Hindlimb muscle (tissue), 1 donor: ENCODE results near the gene FAM3B. TPM values are rescaled to one million over a fixed set of nuclear protein-coding genes. Genes with fewer than 3 reads are reported as not detected.

Experiments
- DNase-seq: peaks from one replicate; pipeline ENCODE4 v3.0.0-alpha.2; 2013
- polyA plus RNA-seq: library from polyadenylated mRNA; unstranded; fragments of 120-200 nt; gene quantifications from one replicate; pipeline ENCODE4 v1.2.1, GENCODE V29; 2013; ENCODE audit not compliant: insufficient read length

Gene FAM3B
- polyA plus RNA-seq, 1 donor, result not detected

- DNase-seq, result peak; percentile 49
These were observed 52.7 kb downstream of the FAM3B start for GRCh38 chr21:41369105-41369919.

DNA sequence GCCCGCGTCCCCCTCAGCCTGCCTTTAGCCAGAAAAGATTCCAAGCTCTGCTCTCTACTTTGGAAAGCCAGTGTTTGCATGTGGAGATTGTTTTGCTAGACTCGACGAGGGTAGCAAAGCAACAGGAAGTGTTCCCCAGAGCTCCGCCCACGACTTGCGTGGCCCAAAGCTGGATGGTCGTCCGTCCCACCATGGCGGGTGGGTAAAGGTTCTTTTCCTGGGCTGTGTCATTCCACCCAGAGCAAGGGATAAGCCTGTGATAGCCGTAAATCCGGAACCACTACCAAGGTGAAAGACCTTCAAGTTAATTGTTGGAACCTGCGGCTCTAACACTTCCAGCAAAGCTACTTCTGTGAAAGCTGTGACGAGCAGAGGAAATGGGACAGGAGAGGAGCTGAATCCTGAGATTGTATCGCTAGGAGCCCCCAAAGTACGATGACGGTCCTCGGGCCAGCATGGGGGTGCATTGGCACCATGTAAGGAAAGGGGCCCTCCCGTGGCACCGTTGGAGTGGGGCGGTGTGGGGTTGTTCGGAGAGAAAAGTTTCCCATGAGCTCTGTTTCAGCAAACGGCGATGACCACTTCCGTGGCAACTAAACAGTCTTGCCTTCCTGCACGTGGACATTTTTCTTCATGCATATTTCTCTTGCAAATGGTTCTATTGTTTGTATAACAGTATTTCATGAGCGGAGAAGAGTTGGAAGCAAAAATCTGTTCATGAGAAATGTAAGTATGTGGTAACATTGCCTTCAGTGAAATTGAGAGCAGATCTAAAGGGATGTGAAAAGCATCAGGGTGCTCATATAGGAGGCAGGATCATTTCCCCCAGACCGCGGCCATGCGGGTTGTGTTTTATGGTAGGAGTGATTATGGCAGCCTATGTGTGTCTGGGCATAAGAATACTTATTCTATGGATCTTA, 53.6 kb downstream of the FAM3B start:
- no peak for DNase-seq

DNA sequence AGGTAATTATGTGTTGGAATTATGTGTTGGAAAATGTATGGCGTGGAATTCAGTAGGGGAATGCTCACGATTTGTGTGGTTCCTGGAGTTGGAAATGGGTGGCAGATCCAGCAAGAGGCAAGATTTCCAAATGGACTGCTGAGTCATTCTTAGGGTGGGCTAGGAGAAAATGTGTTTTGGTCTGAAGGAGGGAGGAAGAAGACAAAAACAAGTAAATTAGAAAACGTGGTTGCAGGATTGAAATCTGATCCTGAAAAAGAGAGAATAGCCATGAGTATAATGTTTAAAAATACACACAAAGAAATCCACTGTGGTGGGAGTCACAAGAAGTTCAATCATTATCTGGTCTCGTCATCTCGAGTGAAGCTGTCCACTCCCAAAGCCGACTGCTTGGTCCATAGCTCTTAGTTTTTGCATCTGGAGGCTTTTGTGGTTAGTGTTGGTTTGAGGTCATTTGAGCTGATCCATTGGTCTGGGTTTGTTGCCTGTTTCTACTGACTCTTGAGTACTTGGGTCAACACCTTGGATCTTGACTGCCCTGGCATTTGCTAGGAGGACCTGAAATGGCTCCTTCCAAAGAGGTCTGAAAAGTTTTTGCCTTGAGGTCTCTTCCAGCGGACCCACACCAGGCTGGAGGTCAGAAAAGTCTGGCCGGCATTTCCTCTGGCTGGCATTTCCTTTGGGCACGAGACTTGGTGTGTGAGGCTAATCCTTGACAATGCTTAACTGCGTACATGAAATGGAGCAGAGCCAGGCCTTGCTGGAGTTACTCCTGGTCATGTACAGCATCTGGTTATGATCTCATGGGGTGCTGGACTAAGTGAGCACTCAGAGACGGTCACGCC, 54.5 kb downstream of the FAM3B start:
- no peak for DNase-seq

GRCh38 chr21:41371685-41372030, 55.1 kb downstream of the FAM3B start:
- no peak for DNase-seq

- DNase-seq, result no peak
These were observed 56.7 kb downstream of the FAM3B start for GRCh38 chr21:41373253-41373652.

- DNase-seq, result no peak
These were observed 57.2 kb downstream of the FAM3B start for GRCh38 chr21:41373763-41374162.

DNA sequence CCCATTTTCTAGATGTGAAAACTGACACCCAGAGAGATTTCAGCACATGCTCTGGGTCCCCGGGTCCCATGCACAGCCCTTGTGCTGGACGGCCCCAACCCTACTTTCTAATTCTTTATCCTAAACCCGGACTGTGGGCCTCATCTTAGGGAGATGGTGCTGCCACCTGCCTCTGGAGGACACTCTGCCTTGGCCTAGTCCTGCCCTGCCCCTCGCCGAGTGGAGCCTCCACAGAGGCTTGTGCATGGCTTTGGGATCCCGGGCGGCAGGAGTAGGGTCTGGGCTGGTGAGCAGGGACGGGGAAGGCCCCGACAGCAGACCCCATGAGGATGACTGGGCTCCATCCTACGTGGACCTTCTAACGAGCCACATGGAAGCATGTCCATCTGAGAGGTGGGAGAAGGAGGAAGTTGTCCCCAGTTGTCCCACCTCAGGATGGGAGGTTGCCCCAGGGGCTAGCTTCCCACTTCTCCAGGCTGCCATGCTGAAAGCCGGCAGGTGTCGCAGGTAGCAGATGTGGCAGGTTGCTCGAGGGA, 57.6 kb downstream of the FAM3B start:
- DNase-seq, result no peak

GRCh38 chr21:41374867-41375533, 58.4 kb downstream of the FAM3B start:
- DNase-seq, result no peak

DNA sequence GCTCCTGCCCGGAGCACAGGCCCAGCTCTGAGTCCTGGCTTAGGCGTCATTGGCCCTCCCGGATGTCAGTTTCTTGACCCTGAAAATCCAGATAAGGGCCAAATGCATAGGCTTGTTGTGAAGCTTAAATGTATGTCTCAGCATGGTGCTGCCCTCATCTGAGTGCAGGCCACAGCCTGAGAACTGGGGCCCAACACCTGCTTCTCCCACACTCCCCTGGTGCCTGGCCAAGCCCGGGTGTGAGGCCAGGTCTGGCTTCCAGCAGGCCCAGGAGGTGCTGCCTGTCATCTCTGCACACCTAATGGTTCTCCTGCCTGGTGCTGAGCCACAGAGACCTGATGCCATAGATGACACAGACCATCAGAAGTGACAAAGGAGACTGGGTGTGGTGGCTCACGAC, 59.3 kb downstream of the FAM3B start:
- DNase-seq, result no peak

GRCh38 chr21:41377715-41378114, 61.1 kb downstream of the FAM3B start:
- DNase-seq, result no peak

DNA sequence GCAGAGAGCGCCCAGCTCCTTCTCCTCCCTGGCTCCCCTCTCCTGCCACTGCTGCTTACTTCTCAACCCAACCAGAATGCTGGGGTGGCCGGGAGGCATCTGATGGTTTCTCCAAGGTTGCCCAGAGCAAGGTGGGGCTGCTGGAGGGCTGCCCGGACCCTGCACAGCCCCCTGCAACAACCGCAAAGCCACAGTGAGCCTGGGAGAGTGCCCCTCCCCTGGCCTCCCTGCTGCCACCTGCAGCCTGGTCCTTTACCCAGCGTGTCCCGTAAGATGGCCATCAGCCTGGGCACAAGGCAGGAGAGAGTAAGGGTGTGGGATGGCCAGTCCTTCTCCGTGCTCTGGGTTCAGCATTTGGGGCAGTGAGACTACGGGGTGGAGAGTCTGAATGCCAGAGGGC, 62.2 kb downstream of the FAM3B start:
- DNase-seq, result no peak

GRCh38 chr21:41379901-41380300, 63.3 kb downstream of the FAM3B start:
- DNase-seq, result no peak

- no peak for DNase-seq
These were observed 65.1 kb downstream of the FAM3B start for GRCh38 chr21:41381731-41382130.

GRCh38 chr21:41387042-41387819, 70.6 kb downstream of the FAM3B start:
- DNase-seq, result no peak

- no peak for DNase-seq
These were observed 71.2 kb downstream of the FAM3B start for GRCh38 chr21:41387824-41388223.

DNA sequence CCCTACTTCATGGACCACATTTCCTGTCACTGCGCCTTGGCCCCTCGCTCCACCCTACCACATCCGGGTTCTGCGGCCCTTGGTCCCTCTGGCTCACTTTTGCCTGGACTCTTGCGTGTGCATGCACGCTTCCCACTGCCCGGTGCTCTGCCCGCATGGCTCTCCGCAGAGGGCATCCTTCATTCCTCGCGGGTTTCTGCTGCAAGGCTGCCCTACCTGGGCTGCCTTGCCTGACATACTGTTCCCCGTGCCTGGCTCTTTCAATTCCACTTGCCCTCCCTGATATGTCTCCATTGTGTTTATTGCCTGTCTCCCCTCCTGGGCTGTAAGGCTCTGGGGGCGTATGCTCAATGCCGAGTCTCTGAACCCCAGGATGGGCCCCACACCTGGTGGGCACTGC, 71.7 kb downstream of the FAM3B start:
- no peak for DNase-seq

DNA sequence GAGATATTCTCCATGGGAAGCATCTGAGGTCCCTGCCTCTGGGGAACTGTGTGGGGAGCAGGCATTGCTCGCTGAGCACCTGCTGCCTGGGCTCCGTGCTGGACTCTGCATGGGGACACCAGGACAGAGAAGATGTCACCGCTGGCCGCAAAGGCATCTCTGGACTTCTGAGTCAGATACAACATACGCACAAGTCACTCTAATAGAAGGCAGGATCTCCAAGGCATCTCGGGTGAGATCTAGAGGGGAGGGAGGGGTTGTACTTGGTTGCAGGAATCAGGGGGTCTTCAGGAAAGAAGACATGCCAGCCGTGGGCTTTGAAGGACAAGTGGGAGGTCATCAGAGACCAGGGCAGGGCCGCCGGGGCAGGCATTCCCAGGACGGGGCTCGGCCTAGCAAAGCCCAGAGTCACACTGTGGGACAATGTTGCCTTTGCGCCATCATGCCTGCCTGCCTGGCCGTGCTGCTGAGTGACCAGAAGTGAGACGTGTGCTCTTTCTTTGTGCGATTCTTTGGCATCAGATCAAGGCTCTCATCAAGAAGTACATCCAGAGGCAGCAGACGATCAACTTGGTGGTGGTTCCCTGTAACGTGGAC, 73.5 kb downstream of the FAM3B start:
- no peak for DNase-seq

DNA sequence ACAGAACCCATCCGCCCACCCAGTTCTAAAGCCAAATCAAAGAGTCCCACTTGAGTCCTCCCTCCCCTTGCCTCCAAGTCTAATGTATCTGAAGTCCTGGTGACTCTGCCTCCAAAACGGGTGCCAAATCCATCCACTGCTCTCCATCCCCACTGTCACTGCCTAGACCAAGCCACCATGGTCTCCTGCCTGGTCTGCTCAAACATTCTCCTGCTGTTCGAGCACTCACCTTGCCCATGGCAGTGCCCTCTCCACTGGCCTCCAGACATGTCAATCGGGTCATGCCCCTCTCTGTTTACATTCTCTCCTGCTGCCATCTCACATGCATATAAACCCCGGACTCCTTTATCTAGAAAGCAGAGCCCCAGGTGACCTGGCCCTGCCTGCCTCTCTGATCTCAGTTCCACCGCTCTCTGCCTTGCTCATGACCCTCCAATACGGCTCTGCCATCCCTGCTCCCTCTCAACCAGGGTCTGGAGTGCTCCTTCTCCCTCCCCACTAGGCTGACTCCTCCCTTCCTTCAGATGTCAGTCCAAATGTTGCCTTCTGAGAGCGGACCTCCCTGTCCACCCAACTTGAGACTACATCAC, 77.4 kb downstream of the FAM3B start:
- no peak for DNase-seq

- DNase-seq, result no peak
These were observed 80.0 kb downstream of the FAM3B start for GRCh38 chr21:41396558-41397075.

DNA sequence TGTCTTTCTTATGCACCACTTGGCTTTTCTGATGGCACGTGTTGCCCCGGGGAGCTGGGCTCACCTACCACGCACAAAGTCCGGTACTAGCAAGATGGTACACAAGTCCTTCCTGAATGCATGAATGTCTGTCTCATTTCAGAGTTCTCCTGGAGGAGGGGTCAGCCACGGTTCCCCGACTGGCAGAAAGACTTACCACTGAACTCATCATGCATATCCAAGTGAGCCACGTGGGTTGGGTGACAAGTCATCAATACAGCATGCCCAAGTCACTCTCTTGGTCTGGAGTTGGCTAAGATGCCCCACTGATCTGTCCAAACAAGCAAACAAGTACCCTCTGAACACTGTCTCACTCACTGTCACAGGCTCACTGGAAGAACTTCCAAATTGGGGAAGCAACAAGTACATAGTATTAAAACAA, 80.9 kb downstream of the FAM3B start:
- DNase-seq, result no peak
